ENCODE data around the gene DOCK7.
"Not testable (repeated sequence)": the region's sequence is repeated elsewhere in the genome, so short reads cannot be mapped to it uniquely, and the experiment has no call there.

The DOCK7 gene

GRCh38 chr1:62694479-62694878 lies 6.3 kb upstream of the DOCK7 start:
- DNase-seq (ENCODE audit: low read depth, low spot score): not testable (repeated sequence)

GRCh38 chr1:62693123-62693522 lies 4.9 kb upstream of the DOCK7 start:
- DNase-seq (ENCODE audit: low read depth, low spot score): no peak

- DNase-seq (ENCODE audit: low read depth, low spot score): no peak
Observed at GRCh38 chr1:62691062-62691844, 3.1 kb upstream of the DOCK7 start.

GRCh38 chr1:62689524-62689923 lies 1.3 kb upstream of the DOCK7 start:
- DNase-seq (ENCODE audit: low read depth, low spot score): no peak

GRCh38 chr1:62688687-62689085 lies 500 bp upstream of the DOCK7 start:
- no peak for DNase-seq (ENCODE audit: low read depth, low spot score)

- no peak for DNase-seq (ENCODE audit: low read depth, low spot score)
Observed at GRCh38 chr1:62687421-62687902, 724 bp downstream of the DOCK7 start.

GRCh38 chr1:62686822-62687221 lies 1.4 kb downstream of the DOCK7 start:
- no peak for DNase-seq (ENCODE audit: low read depth, low spot score)

- DNase-seq (ENCODE audit: low read depth, low spot score): no peak
Observed at GRCh38 chr1:62685431-62685859, 2.7 kb downstream of the DOCK7 start.

- no peak for DNase-seq (ENCODE audit: low read depth, low spot score)
Observed at GRCh38 chr1:62682531-62682930, 5.7 kb downstream of the DOCK7 start.

- not testable (repeated sequence) for DNase-seq (ENCODE audit: low read depth, low spot score)
Observed at GRCh38 chr1:62680992-62681391, 7.2 kb downstream of the DOCK7 start.

- not testable (repeated sequence) for DNase-seq (ENCODE audit: low read depth, low spot score)
Observed at GRCh38 chr1:62677822-62678221, 10.4 kb downstream of the DOCK7 start.

GRCh38 chr1:62676611-62677356 lies 11.4 kb downstream of the DOCK7 start:
- no peak for DNase-seq (ENCODE audit: low read depth, low spot score)

- DNase-seq (ENCODE audit: low read depth, low spot score): no peak
Observed at GRCh38 chr1:62673629-62674028, 14.6 kb downstream of the DOCK7 start.

GRCh38 chr1:62672029-62672428 lies 16.2 kb downstream of the DOCK7 start:
- DNase-seq (ENCODE audit: low read depth, low spot score): no peak

- DNase-seq (ENCODE audit: low read depth, low spot score): no peak
Observed at GRCh38 chr1:62654744-62655143, 33.4 kb downstream of the DOCK7 start.

- no peak for DNase-seq (ENCODE audit: low read depth, low spot score)
Observed at GRCh38 chr1:62652387-62652786, 35.8 kb downstream of the DOCK7 start.

- no peak for DNase-seq (ENCODE audit: low read depth, low spot score)
Observed at GRCh38 chr1:62643283-62643682, 44.9 kb downstream of the DOCK7 start.

GRCh38 chr1:62637392-62638105 lies 50.6 kb downstream of the DOCK7 start:
- no peak for DNase-seq (ENCODE audit: low read depth, low spot score)

GRCh38 chr1:62628506-62628905 lies 59.7 kb downstream of the DOCK7 start:
- DNase-seq (ENCODE audit: low read depth, low spot score): no peak

GRCh38 chr1:62625415-62625814 lies 62.8 kb downstream of the DOCK7 start:
- DNase-seq (ENCODE audit: low read depth, low spot score): no peak

- DNase-seq (ENCODE audit: low read depth, low spot score): peak; percentile 30
Observed at GRCh38 chr1:62621907-62622306, 66.3 kb downstream of the DOCK7 start.

- DNase-seq (ENCODE audit: low read depth, low spot score): no peak
Observed at GRCh38 chr1:62613890-62614289, 74.3 kb downstream of the DOCK7 start.

All from brain pericyte (primary cell).